ENCODE measurements around the gene LMOD2.

GRCh38 chr7:123625254-123625653, 30.4 kb upstream of the LMOD2 start:
- TF ChIP-seq, protein P1, sequence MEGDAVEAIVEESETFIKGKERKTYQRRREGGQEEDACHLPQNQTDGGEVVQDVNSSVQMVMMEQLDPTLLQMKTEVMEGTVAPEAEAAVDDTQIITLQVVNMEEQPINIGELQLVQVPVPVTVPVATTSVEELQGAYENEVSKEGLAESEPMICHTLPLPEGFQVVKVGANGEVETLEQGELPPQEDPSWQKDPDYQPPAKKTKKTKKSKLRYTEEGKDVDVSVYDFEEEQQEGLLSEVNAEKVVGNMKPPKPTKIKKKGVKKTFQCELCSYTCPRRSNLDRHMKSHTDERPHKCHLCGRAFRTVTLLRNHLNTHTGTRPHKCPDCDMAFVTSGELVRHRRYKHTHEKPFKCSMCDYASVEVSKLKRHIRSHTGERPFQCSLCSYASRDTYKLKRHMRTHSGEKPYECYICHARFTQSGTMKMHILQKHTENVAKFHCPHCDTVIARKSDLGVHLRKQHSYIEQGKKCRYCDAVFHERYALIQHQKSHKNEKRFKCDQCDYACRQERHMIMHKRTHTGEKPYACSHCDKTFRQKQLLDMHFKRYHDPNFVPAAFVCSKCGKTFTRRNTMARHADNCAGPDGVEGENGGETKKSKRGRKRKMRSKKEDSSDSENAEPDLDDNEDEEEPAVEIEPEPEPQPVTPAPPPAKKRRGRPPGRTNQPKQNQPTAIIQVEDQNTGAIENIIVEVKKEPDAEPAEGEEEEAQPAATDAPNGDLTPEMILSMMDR (conservative IDR thresholded peaks at IDR 0.05; ENCODE audit: low read depth, low read length): no peak
- TF ChIP-seq EZH2phosphoT487 (IDR thresholded peaks at IDR 0.05; ENCODE audit: borderline replicate concordance, low read length) (no peak), EZH2 (IDR thresholded peaks at IDR 0.05; ENCODE audit: low read length, unreplicated experiment) (no peak)
